T-helper 9 cell (primary cell): Measurements from ENCODE around the gene NOX5.
"Not testable (repeated sequence)": the region's sequence is repeated elsewhere in the genome, so short reads cannot be mapped to it uniquely, and the experiment has no call there.

Experiments
- DNase-seq: peaks from one replicate; pipeline ENCODE4 v3.0.0-alpha.2; 2020

NOX5 gene

DNA sequence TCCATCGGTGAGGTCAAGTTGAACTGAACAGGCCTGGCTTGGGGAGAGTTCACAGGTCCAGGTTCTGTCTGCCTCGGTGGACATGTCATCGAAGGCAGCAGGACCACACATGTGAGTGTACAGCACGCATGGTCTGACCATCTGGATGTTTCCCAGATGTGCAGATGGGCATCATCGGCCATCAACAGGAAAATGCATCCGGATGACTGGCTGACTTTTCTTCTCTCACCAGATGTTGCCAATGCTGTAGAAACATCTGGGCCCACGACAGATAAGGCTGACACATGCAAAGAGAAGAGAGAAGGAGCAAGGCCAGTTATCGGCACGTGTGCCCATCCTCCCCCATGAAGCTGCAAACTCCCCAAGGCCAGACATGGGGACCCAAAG lies 45.1 kb downstream of the NOX5 start:
- DNase-seq: no peak

DNA sequence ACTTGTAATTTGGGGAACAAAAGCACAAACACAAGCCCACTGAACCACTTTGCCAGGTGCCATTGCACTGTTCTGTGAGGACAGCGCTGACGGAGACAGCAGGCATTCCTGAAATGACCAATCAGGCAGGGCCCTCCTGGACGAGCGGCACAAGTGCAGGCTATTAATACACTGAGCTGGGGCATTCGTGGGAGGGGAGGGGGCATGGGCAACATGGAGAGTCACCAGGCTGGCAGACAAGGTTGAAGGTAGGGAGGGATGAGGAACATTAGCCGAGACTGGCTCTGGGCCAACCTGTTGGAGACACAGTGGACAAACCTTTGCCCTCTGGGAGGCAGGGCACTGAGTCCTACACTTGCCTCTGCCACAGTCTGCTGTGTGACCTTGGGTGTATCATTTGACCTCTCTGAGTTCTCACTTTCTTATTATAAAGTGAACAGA lies 45.6 kb downstream of the NOX5 start:
- DNase-seq: no peak

DNA sequence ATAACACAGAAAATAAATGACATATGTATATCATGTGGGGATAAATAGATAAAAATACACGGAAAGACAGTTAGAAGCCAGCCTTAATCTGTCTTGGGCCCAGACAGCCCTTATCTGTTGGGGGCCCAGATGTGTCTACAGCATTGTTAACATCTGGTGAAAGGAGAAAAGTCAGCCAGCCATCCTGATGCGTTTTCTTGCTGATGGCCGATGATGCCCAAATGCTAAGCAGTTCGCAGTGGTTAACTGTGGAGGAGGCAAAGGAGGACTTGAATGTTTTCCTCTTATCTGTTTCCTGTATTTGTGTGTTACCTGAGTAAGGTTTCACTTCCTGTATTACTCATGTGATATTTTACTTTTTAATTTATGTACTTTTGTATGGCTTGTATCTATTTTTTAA lies 46.2 kb downstream of the NOX5 start:
- no peak for DNase-seq

DNA sequence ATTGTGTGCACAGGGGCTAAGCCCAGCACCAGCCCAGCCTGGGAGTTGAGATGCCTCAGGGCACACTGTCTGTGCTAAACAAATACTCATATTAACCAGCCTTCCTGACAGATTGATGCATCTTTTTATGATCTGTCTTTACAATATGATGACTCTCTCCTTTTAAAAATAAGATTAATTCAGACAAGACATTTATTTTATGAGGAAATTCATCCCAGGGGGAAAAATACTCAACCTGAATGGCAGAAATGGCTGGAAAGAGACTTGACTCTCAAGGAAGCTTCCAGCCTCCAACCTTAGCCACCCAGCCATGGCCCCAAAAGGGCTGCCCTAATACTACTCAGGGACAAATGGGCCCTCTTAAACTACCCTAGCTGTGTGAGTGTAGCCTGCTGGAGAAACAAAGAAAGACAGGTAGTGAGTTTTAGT lies 46.9 kb downstream of the NOX5 start:
- no peak for DNase-seq

DNA sequence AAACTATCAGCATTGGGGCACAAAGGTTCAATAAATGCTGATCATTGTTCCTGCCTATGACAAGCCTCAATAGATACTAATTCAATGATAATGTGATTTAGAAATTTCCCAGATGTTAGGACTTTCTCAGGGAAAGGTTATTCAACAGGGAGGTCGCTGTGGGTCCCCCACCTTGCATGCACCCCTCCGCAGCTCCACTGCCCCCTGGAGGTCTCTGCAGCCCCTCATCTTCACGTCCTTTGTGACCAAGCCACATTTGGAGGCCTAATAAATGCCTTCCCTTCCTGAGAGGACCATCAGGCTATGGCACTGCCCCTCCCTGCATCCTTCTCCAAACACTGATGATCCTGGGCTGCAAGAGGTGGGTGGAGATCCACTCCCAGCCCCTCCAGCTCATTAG lies 50.2 kb downstream of the NOX5 start:
- DNase-seq: no peak

- no peak for DNase-seq
Measured at GRCh38 chr15:69066007-69066995, 51.8 kb downstream of the NOX5 start.

- DNase-seq: no peak
Measured at GRCh38 chr15:69067296-69067695, 52.8 kb downstream of the NOX5 start.

GRCh38 chr15:69068157-69068556 lies 53.7 kb downstream of the NOX5 start:
- DNase-seq: no peak

DNA sequence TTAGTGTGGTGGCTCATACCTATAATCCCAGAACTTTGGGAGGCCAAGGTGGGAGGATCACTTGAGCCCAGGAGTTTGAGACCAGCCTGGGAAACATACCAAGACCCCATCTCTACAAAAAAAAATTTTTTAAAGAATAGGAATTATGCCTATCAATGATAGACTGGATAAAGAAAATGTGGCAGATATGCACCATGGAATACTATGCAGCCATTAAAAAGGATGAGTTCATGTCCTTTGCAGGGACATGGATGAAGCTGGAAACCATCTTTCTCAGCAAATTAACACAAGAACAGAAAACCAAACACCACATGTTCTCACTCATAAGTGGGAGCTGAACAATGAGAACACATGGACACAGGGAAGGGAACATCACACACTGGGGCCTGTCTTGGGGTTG lies 54.8 kb downstream of the NOX5 start:
- DNase-seq: not testable (repeated sequence)

- DNase-seq: no peak
Measured at GRCh38 chr15:69069996-69070395, 55.5 kb downstream of the NOX5 start.

- no peak for DNase-seq
Measured at GRCh38 chr15:69070396-69070795, 55.9 kb downstream of the NOX5 start.

GRCh38 chr15:69071260-69071659 lies 56.8 kb downstream of the NOX5 start:
- DNase-seq: no peak

GRCh38 chr15:69072906-69073305 lies 58.4 kb downstream of the NOX5 start:
- DNase-seq: no peak

DNA sequence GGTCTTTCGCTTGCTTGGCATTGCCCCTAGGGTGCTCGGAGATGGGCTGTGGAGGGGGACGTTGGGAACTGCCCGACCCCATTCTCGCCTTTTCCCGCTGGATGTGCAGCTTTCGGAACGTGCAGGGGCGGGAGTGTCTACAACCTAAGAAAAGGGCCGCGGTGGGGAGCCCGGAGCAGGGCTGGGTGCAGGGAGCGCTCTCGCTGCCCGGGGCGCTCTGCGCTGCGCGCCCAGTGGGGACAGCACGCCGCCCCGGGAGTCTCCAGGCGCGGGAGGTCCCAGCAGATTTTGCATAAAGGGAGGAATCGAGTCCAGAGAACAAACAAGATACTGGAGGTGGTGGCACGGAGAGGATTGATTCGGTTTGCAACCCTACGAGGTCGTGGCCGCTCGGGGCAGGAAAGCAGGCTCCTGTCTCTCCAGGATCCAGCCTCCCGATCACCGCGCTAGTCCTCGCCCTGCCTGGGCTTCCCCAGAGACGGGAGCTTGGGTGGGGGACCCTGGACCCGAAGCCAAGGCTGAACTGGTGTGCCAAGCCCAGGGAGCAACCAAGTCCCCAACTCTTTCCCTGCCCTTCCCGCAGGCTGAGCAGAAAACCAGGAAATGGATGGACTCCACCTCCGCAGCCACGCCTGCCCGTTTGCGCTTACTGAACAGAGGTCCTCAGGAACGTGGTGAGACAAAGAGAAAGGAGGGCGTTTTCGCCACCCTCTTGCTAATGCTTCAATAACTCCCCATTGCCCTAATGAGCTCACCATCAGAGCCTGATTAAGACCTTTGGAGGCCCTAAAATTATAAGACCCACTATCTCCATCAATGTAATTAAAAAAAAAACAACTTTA lies 59.7 kb downstream of the NOX5 start:
- DNase-seq: no peak

- DNase-seq: no peak
Measured at GRCh38 chr15:69074843-69075224, 60.3 kb downstream of the NOX5 start.

DNA sequence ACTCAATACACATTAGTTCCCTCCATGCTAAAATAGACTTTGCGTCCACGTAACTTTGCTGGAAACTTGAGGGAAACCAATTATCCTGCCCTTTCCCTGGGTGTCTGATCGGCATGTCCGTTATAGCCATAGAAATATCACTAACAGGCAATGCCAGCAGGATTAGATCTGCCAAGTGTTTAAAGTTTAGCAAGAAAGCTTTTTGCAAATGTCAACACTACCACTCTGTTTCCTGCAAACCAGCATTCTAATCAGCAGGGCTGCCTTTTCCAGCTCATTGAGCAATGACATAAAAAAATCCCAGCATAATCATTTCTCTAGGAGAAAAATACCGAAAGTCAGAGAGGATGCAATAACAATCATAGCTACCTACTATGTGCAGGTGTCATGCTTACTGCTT lies 60.9 kb downstream of the NOX5 start:
- no peak for DNase-seq

DNA sequence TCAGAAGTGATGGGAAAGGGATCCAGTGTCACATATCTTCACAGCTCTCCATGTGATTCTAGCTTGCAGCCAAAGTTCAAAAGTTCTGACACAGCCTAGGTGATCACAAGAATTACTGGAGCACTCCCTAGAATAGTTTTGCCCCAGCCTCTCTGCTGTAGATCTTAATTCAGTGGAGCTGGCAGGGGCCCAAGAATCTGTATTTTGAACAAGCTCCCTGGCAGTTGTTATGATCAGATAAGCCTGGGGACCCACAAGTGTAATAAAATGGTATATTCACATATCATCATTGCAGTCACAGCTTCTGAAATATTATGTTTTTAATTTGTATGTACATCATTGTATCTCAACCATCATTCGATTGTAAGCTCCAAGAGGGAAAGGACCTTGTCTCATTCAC lies 62.3 kb downstream of the NOX5 start:
- no peak for DNase-seq

DNA sequence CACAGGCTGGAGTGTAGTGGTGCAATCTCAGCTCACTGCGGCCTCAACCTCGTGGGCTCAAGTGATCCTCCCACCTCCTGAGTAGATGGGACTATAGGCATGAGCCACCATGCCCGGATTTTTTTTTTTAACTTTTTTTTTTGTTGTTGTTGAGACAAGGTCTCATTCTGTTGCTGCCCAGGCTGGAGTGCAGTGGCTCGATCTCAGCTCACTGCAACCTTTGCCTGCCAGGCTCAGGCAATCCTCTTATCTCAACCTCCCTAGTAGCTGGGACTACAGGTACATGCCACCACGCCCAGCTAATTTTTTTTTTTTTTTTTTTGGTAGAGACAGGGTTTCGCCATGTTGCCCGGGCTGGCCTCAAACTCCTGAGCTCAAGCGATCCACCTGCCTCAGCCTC lies 64.1 kb downstream of the NOX5 start:
- DNase-seq: no peak

DNA sequence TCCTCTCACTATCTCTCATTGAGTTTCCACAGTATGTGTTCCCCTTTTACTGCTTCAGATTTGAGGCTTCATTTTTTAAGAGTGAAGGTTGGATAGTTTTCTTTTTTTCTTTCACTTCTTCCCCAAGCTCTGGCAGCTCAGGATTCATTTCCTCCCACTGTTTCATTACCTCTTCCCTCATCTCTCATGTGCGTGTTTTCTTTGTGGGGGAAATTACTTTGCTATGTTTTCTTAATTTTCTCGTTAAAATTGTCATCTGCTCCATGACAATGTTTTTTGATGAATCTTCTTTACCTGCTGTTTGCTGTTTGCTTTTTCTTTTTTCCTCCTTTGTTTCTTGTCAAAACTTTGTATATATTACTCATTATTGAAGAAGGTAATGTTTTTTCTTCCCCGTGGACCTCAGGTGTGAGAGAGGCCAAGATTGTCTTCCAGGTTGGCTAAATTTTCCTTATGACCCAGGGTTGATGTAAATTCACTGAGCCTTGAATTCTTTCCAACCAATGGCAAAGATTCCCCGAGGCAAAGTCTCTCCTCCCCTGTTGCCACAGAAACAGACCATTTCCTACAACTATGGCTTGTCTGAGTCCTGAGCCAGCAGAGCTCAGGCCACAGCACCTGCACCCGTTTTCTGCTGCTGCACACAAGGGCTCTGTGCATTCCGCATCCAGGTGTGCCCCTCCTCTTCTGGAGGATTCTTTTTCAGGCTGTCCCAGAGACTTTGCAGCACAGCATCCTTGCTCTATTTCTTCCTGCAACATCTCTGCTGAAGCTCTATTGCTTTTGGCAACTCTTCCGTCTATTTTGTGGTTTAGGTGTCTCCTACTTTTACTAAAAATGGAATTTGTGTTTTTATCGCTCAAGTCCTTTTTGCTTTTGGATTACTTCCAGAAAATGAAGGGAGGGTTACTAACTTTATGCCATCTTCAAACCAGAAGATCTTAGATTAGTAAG lies 66.1 kb downstream of the NOX5 start:
- no peak for DNase-seq

DNA sequence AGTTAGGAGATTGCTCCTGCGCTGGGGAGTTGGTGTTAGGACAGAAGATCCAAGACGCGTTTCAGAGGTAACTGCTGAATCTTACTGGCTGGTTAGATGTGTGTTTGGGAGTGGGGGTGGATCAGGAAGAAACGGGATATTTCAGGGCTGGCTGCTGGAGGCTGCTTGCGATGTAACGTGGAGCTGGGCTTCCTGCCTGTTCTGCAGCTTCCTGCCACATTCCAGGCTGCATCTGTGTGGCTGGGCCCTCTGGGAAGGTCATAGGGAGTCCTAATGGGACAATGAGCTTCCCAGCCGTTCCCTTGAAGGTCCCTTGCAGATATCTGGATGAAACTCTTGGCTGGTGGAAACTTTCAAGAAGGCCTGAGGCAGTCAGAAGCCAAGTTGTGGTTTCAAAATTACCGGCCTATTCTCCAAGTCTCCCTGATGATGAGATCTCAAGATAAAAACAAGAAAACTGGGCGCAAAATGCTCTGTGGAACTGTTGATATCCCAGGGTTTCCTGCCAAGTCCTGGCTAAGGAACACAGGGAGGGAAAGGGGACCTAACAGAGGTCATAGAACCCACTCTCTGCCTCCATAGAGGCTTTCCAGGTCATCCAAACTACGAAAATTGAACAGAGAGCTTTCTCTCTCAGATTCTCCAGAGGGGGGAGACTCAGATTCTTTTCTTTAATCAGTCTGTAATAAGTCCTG lies 67.0 kb downstream of the NOX5 start:
- DNase-seq: no peak

DNA sequence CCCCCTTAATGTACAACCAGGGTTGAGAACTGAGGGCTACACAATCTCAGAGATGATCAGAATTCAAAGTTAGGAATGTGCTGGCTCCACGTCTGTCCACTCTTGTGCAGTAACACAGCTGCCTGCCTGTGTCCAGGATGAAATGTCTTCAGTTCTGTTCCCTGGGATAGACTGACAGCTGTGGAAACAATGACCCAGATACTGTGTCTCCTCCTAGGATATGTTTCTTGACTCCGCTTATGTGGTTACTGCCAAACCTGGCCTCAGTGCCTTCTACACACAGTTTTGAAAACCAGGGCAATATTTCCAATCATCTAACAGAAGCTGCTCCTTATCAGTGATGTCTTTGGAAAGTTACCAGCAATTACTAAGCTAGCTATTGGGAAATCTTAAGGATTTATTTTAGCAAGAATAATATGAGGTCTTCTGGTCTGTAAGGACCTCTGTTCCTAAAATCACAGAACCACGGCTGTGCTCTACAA lies 67.6 kb downstream of the NOX5 start:
- DNase-seq: no peak

- no peak for DNase-seq
Measured at GRCh38 chr15:69082554-69082953, 68.1 kb downstream of the NOX5 start.
